Activated T-cell treated with anti-CD3 and anti-CD28 coated beads, Interleukin-2, amount 50 U/mL, for 72 hours (primary cell): ENCODE results near the gene CFAP46. TPM values are rescaled to one million over a fixed set of nuclear protein-coding genes. Genes with fewer than 3 reads are reported as not detected.
"Not testable (repeated sequence)": the region's sequence is repeated elsewhere in the genome, so short reads cannot be mapped to it uniquely, and the experiment has no call there.

ENCODE experiments used
- ATAC-seq, 2 donors: fragments of 150-1000 bp; cut with Tn5 transposase; replicated peaks in 1 of 2; 2 replicates each; pipeline ENCODE4 v1.10.0; 2021; ENCODE audit warnings: moderate library complexity in 2 of 2, mild to moderate bottlenecking in 1 of 2
- DNase-seq, 2 donors: peaks; one replicate each; pipeline ENCODE4 v3.0.0; 2021 to 2022; ENCODE audit warnings: mixed read lengths in 1 of 2
- H3K27ac Mint-ChIP-seq: one replicate; pipeline ENCODE4 v1.8.0; 2022; ENCODE audit warnings: mild to moderate bottlenecking, moderate library complexity, mixed read lengths
- H3K27me3 Mint-ChIP-seq: one replicate; pipeline ENCODE4 v1.8.0; 2022; ENCODE audit warnings: low read depth, mixed read lengths
- H3K36me3 Mint-ChIP-seq, 2 donors: one replicate each; pipeline ENCODE4 v1.8.0; 2022; ENCODE audit warnings: mixed read lengths in 2 of 2, mild to moderate bottlenecking in 1 of 2; ENCODE audit not compliant: insufficient read depth in 2 of 2
- H3K4me1 Mint-ChIP-seq: one replicate; pipeline ENCODE4 v1.8.0; 2022; ENCODE audit warnings: low read depth, mixed read lengths
- H3K4me3 Mint-ChIP-seq, 2 donors: one replicate each; pipeline ENCODE4 v1.8.0; 2022; ENCODE audit warnings: mild to moderate bottlenecking in 2 of 2, mixed read lengths in 2 of 2, moderate library complexity in 2 of 2
- H3K9me3 Mint-ChIP-seq, 2 donors: one replicate each; pipeline ENCODE4 v1.8.0; 2022; ENCODE audit warnings: mixed read lengths in 2 of 2
- total RNA-seq, 2 donors: library from RNA; stranded (reverse); gene quantifications; one replicate each; pipeline ENCODE4 v1.2.3, GENCODE V29; 2022

CFAP46 gene
- total RNA-seq, 2 donors from 2014 or later: 0.16 to 0.26 TPM

DNA sequence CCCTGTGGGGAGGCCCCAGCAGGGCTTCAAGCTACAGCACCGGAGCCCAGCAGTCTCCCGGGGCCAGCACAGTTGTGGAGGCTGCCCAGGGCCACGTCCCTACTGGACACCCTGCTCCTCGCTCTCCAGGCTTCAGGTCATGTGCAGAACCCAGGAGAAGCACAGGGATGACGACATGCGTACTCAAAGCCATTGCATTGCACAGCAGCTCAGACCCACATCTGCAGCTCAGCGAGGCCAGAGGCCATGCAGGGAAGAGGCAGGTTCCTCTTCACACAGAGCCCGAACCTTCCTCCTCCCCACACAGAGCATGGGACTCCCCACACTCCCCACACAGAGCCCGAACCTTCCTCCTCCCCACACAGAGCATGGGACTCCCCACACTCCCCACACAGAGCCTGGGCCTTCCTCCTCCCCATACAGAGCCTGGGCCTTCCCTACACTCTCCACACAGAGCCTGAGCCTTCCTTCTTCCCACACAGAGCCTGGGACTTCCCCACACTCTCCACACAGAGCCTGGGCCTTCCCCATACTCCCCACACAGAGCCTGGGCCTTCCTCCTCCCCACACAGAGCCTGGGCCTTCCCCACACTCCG, 12.3 kb downstream of the CFAP46 start:
- Mint-ChIP-seq H3K4me1 (peaks cover 32% of the 10 kb centered on the region), H3K4me3 (peak overlapping the region in 1 of 2 donors; percentile 37), H3K9me3 (no peaks in the 10 kb centered on the region), H3K36me3 (no peaks in the 10 kb centered on the region), H3K27me3 (no peaks in the 10 kb centered on the region), H3K27ac (no peak overlapping the region)
- ATAC-seq (peak; percentile 36 to 49), DNase-seq (peak in 1 of 2 donors; percentile 43)

DNA sequence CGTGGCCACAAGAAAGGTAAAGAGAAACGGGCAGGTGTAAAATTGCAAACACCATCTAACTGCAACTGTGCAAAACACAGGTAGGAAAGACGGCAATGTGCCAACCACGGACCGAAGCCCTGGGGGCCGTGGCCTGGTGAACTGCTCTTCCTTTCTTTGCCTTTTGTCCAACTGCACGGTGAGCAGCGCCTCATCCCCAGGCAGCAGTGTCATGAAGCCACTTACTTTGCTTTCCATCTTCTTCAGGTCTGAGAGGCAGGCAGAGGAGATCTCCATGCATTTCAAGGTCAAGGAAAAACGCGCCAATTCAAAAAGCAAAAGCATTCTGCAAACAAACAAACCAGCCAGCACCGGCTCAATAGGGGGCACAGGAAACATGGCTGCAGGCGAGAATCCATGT, 12.9 kb downstream of the CFAP46 start:
- Mint-ChIP-seq H3K4me3 (no peak overlapping the region), H3K27me3 (no peaks in the 10 kb centered on the region), H3K36me3 (no peaks in the 10 kb centered on the region), H3K4me1 (peaks cover 32% of the 10 kb centered on the region), H3K9me3 (no peaks in the 10 kb centered on the region), H3K27ac (no peak overlapping the region)
- ATAC-seq: no peak
- no peak for DNase-seq

DNA sequence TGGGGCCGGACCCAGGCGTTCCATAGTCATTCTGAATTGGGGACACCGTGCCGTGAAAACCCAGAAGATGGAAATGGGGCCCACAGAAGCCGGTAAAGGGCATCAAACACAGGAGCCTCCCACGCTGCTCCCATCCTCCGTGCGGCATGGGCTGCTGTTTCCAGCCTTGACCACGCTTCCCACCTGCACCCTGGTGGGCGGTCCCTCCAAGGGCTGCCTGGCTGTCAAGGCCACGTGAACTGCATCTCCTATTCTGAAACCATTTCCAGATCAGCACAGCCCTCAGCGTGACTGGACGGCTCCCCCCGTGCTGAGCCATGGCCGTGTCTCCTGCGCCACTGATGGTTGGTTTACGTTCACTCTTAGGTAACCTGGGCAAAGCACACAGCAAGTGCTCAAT, 14.1 kb downstream of the CFAP46 start:
- Mint-ChIP-seq H3K36me3 (no peaks in the 10 kb centered on the region), H3K4me3 (no peak overlapping the region), H3K4me1 (peaks cover 32% of the 10 kb centered on the region), H3K9me3 (no peaks in the 10 kb centered on the region), H3K27ac (no peak overlapping the region), H3K27me3 (no peaks in the 10 kb centered on the region)
- DNase-seq (no peak), ATAC-seq (no peak)

DNA sequence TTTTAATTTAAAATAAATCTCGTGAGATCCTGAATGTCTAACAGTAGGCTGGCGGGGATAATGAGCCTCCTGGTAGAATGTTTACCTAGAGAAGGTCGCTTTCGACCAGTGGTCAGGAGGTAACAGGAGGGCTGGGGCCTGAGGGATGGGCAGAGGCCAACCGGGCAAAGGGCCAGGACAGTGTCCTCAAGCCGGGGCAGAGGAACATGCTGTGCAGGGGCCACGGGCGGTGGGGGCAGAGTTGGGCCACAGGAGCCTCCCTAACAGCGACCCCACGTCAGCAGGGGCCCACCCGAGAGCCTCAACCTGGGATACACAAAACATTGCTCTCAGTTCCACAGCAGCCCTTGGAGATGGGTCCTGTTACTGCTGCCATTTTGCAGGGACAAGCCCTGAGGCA, 14.5 kb downstream of the CFAP46 start:
- no peak for ATAC-seq
- Mint-ChIP-seq H3K27ac (no peak overlapping the region), H3K9me3 (no peaks in the 10 kb centered on the region), H3K36me3 (no peaks in the 10 kb centered on the region), H3K4me1 (peaks cover 32% of the 10 kb centered on the region), H3K4me3 (no peak overlapping the region), H3K27me3 (no peaks in the 10 kb centered on the region)
- no peak for DNase-seq

DNA sequence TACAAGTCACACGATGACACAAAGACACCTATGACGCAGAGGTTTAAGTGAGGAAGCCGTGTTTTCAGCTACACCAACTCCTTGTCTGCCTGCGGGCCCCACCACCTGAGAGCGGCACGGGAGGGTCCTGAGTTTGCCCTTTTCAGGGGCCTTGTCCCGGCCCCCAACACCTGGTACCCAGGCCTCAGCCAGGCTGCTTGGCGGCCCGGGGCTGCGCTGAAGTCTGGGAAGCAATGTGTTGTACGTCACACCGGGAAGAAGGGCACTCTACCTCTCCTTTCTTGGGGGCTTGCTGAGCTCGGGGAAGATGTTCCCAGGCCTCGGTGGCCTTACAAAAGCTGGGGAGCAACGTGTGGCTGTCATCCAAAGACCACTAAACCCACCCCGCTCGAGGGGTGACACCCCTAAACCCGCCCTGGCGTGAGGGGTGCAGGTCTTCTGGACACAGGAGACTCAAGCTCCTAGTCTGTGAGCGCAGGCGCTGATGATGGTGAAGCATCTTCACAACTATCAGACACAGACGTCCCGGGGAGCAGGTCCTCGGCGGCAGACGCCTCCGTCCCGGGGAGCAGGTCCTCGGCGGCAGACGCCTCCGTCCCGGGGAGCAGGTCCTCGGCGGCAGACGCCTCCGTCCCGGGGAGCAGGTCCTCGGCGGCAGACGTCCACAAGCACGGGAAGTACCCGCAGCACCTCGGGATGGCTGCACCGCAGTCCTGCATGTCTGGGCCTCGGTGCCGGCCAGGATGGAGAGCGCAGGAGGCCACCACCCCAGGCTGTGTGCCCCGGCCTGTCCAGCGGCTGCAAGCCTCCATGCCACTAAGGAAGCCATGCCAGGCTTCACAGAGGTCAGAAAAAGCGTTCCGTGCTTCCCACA, 15.4 kb downstream of the CFAP46 start:
- Mint-ChIP-seq H3K4me1 (peaks cover 24% of the 10 kb centered on the region), H3K4me3 (no peak overlapping the region), H3K36me3 (no peaks in the 10 kb centered on the region), H3K9me3 (no peaks in the 10 kb centered on the region), H3K27me3 (no peaks in the 10 kb centered on the region), H3K27ac (no peak overlapping the region)
- no peak for ATAC-seq
- DNase-seq: no peak

DNA sequence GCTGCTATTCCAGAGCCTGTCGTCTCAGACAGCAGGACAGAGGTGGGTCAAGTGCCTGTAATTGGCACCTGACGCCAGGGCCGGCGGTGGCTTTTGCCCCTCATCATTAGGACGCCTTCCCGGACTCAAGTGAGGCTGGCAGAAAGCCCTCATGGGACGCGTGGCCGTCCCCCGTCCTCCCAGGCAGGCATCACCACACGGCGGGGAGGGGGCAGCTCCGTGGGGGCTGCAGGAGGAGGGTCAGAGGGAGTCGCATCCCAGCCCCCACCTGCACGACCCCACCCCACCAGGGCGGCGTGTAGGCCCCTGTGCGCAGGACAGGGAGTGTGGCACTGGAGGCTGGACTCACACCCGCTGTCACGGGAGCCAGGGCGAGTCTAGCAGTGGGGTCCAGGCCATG, 16.3 kb downstream of the CFAP46 start:
- H3K27me3 Mint-ChIP-seq: no peaks in the 10 kb centered on the region
- no peak for DNase-seq
- ATAC-seq: no peak
- H3K4me1 Mint-ChIP-seq: peaks cover 14% of the 10 kb centered on the region
- H3K36me3 Mint-ChIP-seq: no peaks in the 10 kb centered on the region
- no peak overlapping the region for H3K27ac Mint-ChIP-seq
- H3K9me3 Mint-ChIP-seq: no peaks in the 10 kb centered on the region
- no peak overlapping the region for H3K4me3 Mint-ChIP-seq

DNA sequence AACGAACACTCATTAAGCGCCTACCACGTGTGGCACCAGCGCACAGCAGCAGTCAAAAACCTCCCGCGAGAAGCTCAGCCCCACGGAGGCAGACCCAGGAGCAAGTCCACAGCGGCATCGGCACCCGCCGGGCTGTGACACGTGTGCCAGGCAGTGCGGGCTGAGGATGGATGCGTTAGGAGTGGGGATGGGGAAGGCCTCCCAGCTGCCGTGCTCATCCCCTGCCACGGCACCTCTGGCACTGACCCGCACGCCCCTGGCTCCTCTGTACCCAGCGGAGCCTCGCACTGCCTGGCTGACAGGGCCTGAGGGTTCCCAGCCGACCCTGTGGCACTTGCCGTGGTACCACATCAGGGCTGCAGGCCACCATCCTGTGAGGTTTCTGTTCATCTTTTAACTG, 16.8 kb downstream of the CFAP46 start:
- ATAC-seq: no peak
- no peaks in the 10 kb centered on the region for H3K36me3 Mint-ChIP-seq
- peaks cover 13% of the 10 kb centered on the region for H3K4me1 Mint-ChIP-seq
- no peak overlapping the region for H3K27ac Mint-ChIP-seq
- no peaks in the 10 kb centered on the region for H3K27me3 Mint-ChIP-seq
- H3K4me3 Mint-ChIP-seq: no peak overlapping the region
- no peaks in the 10 kb centered on the region for H3K9me3 Mint-ChIP-seq
- no peak for DNase-seq

DNA sequence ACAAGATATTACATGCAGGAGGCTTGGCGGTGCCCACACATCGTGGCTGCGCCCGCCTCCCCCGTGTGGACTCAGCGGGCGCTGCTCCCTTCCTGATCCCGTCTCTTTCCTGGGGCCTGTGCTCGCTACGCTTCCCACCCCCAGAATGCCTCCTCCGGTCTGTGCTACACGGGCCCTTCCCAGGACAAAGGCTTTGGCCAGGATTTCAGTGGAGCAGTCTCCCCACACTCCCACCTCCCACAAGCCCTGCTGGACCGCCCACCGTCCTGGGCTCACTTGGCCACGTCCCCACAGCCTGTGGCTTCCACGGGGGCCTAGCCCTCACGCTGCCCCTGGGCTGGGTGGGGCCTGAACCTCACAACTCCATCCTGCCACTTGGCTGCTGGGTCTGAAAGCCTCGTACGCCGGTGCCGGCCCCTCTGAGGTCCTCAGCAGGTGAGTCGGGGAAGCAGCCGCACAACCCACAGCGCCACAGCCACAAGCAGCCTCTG, 17.3 kb downstream of the CFAP46 start:
- H3K36me3 Mint-ChIP-seq: no peaks in the 10 kb centered on the region
- ATAC-seq (no peak), DNase-seq (no peak)
- peaks cover 9% of the 10 kb centered on the region for H3K4me1 Mint-ChIP-seq
- H3K27ac Mint-ChIP-seq: no peak overlapping the region
- no peaks in the 10 kb centered on the region for H3K27me3 Mint-ChIP-seq
- H3K4me3 Mint-ChIP-seq: no peak overlapping the region
- H3K9me3 Mint-ChIP-seq: no peaks in the 10 kb centered on the region

DNA sequence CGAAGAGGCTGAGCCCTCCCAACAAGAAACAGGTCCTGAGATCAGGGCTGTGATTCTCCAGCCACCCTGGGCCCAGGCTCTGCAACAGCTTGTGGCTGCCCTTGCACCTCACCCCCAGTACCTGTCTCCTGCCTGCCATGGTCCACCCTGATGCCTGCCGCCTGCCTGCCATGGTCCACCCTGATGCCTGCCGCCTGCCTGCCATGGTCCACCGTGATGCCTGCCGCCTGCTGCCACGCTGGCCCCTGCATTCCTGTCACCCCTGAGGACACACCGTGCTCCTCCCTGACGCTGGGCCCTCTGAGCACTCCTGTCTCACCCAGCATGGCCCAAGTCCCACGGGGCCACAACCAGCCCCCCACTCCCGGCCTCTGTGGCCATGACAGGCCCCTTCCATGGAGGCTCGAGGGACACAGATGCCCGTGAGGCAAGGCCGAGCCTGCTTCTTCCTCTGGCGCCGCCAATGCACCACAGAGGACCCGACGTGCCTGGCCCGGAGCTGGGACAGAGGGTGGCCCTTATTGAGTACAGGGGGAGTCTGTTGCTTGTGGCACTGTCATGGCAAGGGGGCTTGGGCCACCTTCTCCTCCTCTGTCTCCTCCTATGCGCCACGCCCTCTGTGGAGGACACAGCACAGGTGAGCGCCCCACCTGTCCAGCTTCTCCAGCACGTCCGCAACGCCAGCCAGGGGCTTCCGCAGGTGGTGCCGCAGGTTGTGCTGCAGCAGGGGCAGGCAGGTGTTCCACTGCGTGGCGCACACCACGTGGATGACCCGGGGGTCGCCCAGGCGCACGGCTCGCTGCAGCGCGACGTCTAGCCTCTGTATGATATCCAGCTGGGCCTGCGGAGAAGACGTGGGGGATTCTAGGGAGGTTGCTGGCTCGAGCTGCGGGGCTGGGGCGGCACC, 18.1 kb downstream of the CFAP46 start:
- DNase-seq (no peak), ATAC-seq (no peak)
- Mint-ChIP-seq H3K36me3 (no peaks in the 10 kb centered on the region), H3K4me1 (peaks cover 1% of the 10 kb centered on the region), H3K4me3 (no peak overlapping the region), H3K27ac (no peak overlapping the region), H3K9me3 (no peaks in the 10 kb centered on the region), H3K27me3 (no peaks in the 10 kb centered on the region)

DNA sequence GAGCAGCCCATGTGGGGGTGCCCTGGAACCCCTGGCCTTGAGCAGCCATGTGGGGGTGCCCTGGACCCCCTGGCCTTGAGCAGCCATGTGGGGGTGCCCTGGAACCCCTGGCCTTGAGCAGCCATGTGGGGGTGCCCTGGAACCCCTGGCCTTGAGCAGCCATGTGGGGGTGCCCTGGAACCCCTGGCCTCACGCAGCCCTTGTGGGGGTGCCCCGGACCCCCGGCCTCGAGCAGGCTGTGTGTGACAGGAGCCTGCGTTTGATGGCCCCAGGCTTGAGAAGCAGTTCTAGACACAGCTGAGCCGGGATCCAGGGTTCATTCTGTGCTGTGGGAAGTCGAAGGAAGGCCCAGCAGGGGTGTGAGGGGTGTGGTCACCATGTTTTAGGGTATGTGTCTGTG, 19.0 kb downstream of the CFAP46 start:
- H3K27ac Mint-ChIP-seq: not testable (repeated sequence)

DNA sequence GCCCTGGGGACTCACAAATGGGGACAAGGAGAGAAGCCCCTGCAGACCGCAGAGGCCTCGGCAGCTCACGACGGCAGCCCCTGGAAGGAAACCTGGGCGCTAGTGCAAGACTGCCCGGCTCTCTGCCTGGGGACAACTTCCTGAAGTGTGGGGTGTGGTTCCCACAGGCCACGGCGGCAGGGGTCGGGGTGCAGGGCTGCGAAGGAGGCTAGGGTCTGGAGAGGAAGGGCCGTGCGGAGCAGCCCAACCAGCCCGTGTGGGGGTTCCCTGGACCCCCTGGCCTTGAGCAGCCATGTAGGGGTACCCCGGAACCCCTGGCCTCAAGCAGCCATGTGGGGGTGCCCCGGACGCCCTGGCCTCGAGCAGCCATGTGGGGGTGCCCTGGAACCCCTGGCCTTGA, 19.5 kb downstream of the CFAP46 start:
- Mint-ChIP-seq H3K9me3 (no peaks in the 10 kb centered on the region), H3K4me1 (no peaks in the 10 kb centered on the region), H3K27me3 (no peaks in the 10 kb centered on the region), H3K27ac (no peak overlapping the region), H3K36me3 (no peaks in the 10 kb centered on the region), H3K4me3 (no peak overlapping the region)
- ATAC-seq (no peak), DNase-seq (no peak)

More for the DNA sequence above, 19.0 kb downstream of the CFAP46 start:
- not testable (repeated sequence) for H3K4me1 Mint-ChIP-seq, ATAC-seq, H3K27me3 Mint-ChIP-seq, H3K4me3 Mint-ChIP-seq, H3K36me3 Mint-ChIP-seq, DNase-seq, H3K9me3 Mint-ChIP-seq

DNA sequence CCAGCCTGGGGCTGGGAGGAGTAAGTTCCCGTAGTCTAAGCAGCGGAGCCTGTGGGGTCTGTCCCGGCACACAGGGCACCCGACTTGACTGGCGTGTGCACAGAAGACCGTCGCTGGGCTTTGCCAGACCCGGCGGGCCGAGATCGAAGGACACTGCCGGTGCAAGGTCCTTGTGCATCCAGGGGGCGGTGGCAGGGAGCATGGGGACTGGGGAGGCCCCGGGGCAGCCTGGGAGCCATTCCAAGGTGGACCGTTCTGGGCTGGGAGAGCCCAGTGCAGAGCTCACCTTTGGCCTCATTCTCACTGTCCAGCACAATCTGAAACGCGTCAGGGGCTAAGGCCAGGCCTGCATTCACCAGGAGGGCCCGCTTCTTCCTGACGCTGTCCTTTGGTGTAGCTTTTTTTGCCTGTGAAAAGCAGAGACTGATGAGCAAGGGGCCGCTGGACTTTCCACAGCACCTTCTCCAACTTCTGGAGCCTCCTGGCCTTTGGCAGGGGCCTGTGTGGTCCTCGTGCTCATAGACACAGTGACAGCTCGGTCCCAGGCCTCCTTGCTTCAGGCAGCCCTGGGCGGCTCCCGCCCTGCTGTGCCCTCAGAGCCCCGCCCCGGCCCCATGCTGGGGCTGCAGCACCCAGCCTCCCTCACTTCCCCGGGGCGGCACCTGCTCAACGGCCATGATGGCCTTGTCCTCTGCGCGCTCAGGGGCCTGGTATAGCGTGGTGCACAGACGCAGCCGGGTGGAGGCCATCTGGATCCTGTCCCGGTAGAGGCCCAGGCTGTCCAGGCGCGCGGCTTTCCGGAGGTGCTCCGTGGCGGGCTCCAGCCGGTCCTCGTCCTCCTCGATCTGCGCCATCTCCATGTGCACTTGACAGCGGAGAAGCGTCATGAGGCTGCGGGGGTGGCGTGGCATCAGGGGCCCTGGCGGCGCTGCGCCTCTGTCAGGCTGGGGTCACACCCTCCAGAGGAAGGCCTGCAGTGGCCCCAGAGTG, 20.3 kb downstream of the CFAP46 start:
- DNase-seq: no peak
- H3K4me3 Mint-ChIP-seq: no peak overlapping the region
- ATAC-seq: no peak
- no peaks in the 10 kb centered on the region for H3K4me1 Mint-ChIP-seq
- H3K9me3 Mint-ChIP-seq: no peaks in the 10 kb centered on the region
- H3K36me3 Mint-ChIP-seq: no peaks in the 10 kb centered on the region
- no peak overlapping the region for H3K27ac Mint-ChIP-seq
- H3K27me3 Mint-ChIP-seq: no peaks in the 10 kb centered on the region
